ENCODE data around the gene MEGF6. TPM values are rescaled to one million over a fixed set of nuclear protein-coding genes. Genes with fewer than 3 reads are reported as not detected.

The MEGF6 gene
- total and polyA plus RNA-seq, 2 of the 8 experiments (the other 6 are each of a cell fraction or from before 2014, with no cell fraction given): 4.1 to 14.8 TPM

- POLR2A ChIA-PET (ENCODE audit: partially characterized antibody): interaction anchor here (0.9 to 1.4 kb wide), 4 partner anchors 15 to 176 kb away, joined by 3 to 5 read pairs (median 4); no protein-coding TSS in a partner anchor
- Histone ChIP-seq H2AFZ (ENCODE audit: low read length) (no peak overlapping the region), H3K27ac (ENCODE audit: low read depth, low read length) (no peak overlapping the region), H2BK5ac (ENCODE audit: low read depth, low read length) (no peak overlapping the region), H3K4me1 (replicated peaks in 1 of 4; ENCODE audit: control insufficient read depth in 3 of 4, insufficient read depth in 4 of 4, low read length in 3 of 4) (peaks cover 0 to 20% (median 16%) of the 10 kb centered on the region in 4 experiments; a peak in 6 of 7 replicates), H3K27me3 (replicated peaks in 1 of 4; ENCODE audit: control insufficient read depth in 3 of 4, extremely low read depth in 1 of 4, insufficient read depth in 3 of 4, low read length in 3 of 4) (peaks cover 0 to 3% (median 0%) of the 10 kb centered on the region in 4 experiments; a peak in 1 of 7 replicates), H3K9me3 (ENCODE audit: insufficient read depth in 2 of 2, low read depth in 1 of 2, low read length in 1 of 2) (no peaks in the 10 kb centered on the region), H4K5ac (ENCODE audit: insufficient read length, low read depth, low read length) (no peak overlapping the region), H4K20me1 (replicated peaks in 1 of 2; ENCODE audit: control insufficient read depth in 1 of 2, insufficient read depth in 2 of 2, low read length in 2 of 2) (peaks cover 3 to 11% of the 10 kb centered on the region in 2 experiments), H3K56ac (replicated peaks; ENCODE audit: insufficient read length, low read depth, low read length) (no peak overlapping the region), H3K4me2 (ENCODE audit: insufficient read depth in 1 of 2, low read depth in 2 of 2, low read length in 2 of 2) (peak overlapping the region in 1 of 2 experiments; percentile 4; a peak in 1 of 4 replicates), H3K14ac (ENCODE audit: insufficient read length) (no peak overlapping the region), H3K36me3 (ENCODE audit: control insufficient read depth in 2 of 4, insufficient read depth in 4 of 4, low read length in 3 of 4) (no peaks in the 10 kb centered on the region), H3K9ac (replicated peaks in 1 of 4; ENCODE audit: extremely low read depth in 1 of 4, low read depth in 3 of 4, low read length in 3 of 4) (no peak overlapping the region), H3K4me3 (ENCODE audit: extremely low read depth in 1 of 4, insufficient read depth in 2 of 4, low read depth in 3 of 4, low read length in 4 of 4) (no peak overlapping the region), H3K4ac (replicated peaks; ENCODE audit: insufficient read length, low read depth, low read length) (no peak overlapping the region), H2BK12ac (ENCODE audit: low read depth, low read length) (peak overlapping the region; percentile 3; the same call in 1 of the 2 replicates), H4K8ac (ENCODE audit: extremely low read depth, insufficient read depth, low read length) (peak overlapping the region; percentile 57), H3K79me2 (ENCODE audit: control insufficient read depth in 1 of 2, insufficient read depth in 2 of 2, low read length in 2 of 2) (peaks cover 0 to 13% of the 10 kb centered on the region in 2 experiments; a peak in 1 of 4 replicates), H3K23ac (ENCODE audit: insufficient read length) (no peak overlapping the region), H2BK15ac (ENCODE audit: low read length) (no peak overlapping the region), H3K18ac (ENCODE audit: extremely low read depth, low read length) (no peak overlapping the region), H3K79me1 (ENCODE audit: low read depth, low read length) (peaks cover 5% of the 10 kb centered on the region; the same call in 1 of the 2 replicates), H2BK20ac (ENCODE audit: low read length) (no peak overlapping the region), H2AK5ac (ENCODE audit: low read depth, low read length) (no peak overlapping the region), H4K91ac (replicated peaks; ENCODE audit: insufficient read length, low read length) (peak overlapping the region; percentile 22), H2BK120ac (replicated peaks; ENCODE audit: low read depth, low read length) (no peak overlapping the region), H3K23me2 (ENCODE audit: low read depth, low read length) (peaks cover 3% of the 10 kb centered on the region; the same call in 1 of the 2 replicates)
- TF ChIP-seq FOSL1 (IDR thresholded peaks at IDR 0.05; ENCODE audit: insufficient read depth, low read depth, low read length): no peak
- TF ChIP-seq RAD21 (IDR thresholded peaks at IDR 0.05 in 1 of 2, conservative IDR thresholded peaks at IDR 0.05 in 1 of 2; ENCODE audit: low read depth in 2 of 2, low read length in 2 of 2): no peak
- no peak for TF ChIP-seq MAX (IDR thresholded peaks at IDR 0.05)
- TF ChIP-seq HDAC6 (IDR thresholded peaks at IDR 0.05; ENCODE audit: low read depth, low read length): no peak
- CTCF ChIA-PET (ENCODE audit: partially characterized antibody): interaction anchor here (0.8 to 1.5 kb wide), 7 partner anchors 15 to 162 kb away, joined by 3 to 6 read pairs (median 4); no protein-coding TSS in a partner anchor
- FAIRE-seq (no peak), DNase-seq (ENCODE audit: low read depth in 1 of 2, low spot score in 2 of 2) (no peak)
- 88% methylated on average over 12 of the region's 12 CpGs; no CpG with 5 or more reads in 1 of the 2 experiments for WGBS, 2 experiments (ENCODE audit: extremely low coverage in 1 of 2, insufficient coverage in 1 of 2, insufficient read length in 1 of 2, insufficient replicate concordance in 2 of 2, low coverage in 1 of 2, low lambda C conversion rate in 2 of 2, missing lambda C conversion rate in 1 of 2)
These were observed 154.8 kb downstream of the MEGF6 start for GRCh38 chr1:3456449-3456963.

Measured in H1 (cell line).